Stimulated activated CD4-positive, alpha-beta T cell treated with anti-CD3 and anti-CD28 coated beads, Interleukin-1b, Interleukin-23, amount 100 ng/mL, for 24 hours (primary cell): ENCODE results near the gene NFX1.
"Not testable (repeated sequence)": the region's sequence is repeated elsewhere in the genome, so short reads cannot be mapped to it uniquely, and the experiment has no call there.

Source experiments
- DNase-seq, 4 experiments: peaks; one replicate each; pipeline ENCODE4 v3.0.0-alpha.2; 2020; ENCODE audit warnings: low read depth in 4 of 4, low spot score in 1 of 4

Gene NFX1

DNA sequence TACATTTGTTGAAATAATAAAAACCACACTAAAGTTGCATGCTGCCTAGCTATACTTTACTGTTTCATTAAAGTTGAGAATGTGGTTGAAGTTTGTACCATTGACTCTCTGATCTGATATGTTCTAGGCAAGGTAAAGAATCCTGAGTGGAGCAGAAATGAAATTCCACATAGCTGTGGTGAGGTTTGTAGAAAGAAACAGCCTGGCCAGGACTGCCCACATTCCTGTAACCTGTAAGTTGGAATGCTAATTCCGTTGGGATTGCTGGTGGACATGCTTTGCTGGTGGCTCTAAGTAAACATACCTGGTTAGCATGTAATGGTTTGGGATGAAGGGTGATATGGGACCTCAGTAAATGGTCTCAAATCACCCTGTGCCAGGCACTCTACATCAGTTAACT lies 16.8 kb downstream of the NFX1 start:
- no peak for DNase-seq

DNA sequence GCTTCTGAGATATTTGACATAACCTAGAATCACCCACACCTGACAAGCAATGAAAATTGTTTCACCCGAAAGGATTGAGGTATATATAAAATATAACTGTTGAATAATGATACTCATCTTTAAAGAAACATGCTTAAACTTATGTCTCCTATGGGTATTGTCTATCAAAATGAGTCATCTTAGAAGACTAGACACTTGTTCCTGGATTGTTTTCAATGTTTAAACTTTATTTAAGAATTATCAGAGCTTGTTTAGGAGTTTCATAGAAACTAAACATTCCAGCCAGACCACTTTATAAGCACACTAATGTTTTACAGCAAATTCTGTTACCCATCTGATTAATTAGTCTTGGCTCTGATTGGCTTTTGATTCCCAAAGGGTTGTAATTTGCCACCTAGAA lies 19.6 kb downstream of the NFX1 start:
- DNase-seq, result no peak

DNA sequence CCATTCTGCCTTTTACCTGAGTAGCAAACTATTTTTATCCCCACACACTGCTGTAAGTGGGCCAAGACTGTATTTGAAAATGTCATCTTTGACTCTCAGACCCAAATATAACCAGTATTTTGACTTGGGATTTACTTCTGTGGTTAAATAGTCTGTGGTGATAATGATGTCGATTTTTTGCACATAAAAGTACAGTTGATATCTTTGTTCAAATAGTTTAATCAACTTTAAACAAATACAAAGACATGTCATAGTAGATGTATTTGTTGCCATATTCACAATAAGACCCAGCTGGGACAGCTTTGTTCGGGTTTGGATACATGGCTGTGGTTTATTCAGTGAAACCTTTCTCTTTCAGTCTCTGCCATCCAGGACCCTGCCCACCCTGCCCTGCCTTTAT lies 20.4 kb downstream of the NFX1 start:
- no peak for DNase-seq

DNA sequence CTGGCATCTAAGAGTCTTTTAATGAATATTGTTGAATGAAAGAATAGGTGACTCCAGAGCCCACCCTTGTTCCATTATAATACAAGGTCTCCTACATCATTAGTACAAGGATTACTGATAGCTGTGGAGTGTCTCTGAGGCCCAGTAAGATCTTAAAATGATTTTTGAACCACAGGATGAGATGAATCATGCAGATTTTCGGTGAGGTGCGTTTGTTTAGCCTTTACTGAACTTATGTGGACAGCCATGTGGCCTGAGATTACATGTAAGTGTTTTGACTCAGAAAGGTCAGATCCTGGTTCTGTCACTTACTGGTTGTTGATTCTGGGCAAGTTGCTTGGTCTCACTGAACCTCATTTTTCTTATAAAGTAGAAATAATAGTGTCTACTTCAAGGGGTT lies 21.6 kb downstream of the NFX1 start:
- no peak for DNase-seq

DNA sequence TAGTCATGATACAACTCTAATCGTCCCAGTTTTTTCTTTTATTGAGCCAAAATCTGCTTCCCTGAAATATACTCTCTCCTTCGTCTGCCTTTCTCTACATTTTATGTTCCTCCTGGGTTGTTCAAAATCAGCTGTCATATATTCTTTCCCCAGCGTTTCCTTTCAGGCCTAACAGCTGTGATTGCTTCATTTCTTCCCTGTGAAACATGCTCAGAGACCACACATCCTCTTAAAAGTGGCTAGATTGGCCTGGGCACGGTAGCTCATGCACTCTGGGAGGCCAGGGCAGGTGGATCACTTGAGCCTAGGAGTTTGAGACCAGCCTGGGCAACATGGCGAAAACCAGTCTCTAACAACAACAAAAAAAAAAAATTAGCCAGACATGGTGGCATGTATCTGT lies 25.1 kb downstream of the NFX1 start:
- no peak for DNase-seq

DNA sequence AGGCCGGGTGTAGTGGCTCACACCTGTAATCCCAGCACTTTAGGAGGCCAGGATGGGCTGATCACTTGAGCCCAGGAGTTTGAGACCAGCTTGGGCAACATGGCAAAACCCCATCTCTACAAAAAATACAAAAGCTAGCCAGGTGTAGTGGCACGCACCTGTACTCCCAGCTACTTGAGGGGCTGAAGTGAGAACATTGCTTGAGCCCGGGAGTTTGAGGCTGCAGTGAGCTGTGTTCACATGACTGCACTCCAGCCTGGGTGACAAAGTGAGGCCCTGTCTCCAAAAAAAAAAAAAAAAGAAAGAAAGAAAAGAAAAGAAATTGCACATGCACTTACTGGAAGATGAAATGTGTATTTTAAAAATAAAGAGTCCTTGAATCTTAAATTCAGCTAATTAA lies 26.8 kb downstream of the NFX1 start:
- not testable (repeated sequence) for DNase-seq

DNA sequence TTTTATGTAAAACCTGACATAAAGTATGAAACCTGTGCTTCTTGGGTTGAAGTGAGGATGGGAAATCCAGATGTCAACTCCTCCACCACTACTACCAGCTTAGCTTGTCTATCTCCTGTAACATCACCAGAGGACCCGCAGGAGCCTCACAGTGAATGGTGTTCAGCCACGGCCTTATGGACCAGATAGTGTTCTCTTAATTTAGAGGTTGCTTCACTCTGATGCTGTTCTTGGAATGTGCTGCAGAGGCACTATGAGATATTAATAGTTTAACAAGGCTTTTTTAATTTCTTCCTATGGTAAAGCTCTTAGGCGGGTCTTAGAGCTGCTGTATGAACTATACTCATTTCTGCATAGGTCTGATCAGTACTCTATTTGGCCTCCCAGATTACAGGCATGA lies 27.9 kb downstream of the NFX1 start:
- DNase-seq, result no peak

DNA sequence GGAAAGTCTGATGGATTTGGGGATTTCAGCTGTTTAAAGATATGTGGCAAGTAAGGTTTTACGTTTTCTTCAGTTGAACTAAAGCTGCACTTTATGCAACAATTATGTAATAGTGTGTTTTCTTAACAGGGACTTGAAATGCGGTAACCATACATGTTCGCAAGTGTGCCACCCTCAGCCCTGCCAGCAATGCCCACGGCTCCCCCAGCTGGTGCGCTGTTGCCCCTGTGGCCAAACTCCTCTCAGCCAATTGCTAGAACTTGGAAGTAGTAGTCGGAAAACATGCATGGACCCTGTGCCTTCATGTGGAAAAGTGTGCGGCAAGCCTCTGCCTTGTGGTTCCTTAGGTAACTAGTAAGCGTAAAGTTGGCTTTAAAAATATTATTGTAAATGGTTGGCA lies 28.5 kb downstream of the NFX1 start:
- no peak for DNase-seq

DNA sequence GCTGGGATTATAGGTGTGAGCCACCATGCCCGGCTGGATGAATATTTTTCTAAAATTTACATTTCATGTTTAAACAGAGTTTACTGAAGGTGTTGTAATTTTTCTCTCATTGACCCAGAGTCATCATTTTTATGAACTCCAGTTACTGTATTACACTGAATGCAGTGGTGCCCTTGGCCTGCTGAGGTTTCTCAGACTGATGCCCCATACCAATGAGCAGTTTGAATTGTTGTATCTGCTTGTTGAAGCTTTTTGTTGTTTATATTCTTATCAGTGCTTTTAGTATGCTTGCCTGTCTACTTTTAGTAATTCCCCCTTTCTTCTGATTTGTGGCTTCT lies 29.9 kb downstream of the NFX1 start:
- DNase-seq, result no peak

DNA sequence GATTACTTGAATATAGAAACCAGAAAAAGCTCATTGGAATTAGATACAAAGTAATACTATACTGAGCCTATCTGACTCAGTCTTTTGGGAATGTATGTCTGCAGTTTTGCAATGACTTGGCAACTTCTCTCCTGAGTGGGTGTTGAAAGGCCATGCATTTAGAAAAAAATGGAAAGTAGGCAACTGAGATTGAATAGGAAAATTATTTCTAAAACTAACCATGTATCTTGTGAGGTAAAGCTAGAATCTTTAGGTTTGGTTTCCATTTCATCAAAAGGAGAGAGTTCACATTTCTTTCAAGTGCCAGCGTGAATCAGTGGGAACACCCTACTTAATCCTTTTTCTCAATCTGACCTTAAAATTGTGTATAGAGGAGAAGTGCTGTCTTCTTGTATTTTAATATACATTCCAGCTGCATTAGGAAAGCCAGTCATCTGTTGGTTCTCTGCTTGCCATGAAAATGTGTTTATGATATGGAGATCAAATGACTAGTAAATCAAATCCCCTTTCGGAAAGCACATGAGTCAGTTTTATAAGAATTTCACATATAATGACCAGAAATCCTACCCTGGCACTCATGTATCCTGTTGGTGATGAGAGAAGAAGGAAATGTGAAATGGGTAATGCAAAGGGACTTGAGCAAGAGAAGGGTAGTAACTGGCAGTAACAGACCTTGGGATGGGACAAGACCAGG lies 30.4 kb downstream of the NFX1 start:
- DNase-seq, result no peak

DNA sequence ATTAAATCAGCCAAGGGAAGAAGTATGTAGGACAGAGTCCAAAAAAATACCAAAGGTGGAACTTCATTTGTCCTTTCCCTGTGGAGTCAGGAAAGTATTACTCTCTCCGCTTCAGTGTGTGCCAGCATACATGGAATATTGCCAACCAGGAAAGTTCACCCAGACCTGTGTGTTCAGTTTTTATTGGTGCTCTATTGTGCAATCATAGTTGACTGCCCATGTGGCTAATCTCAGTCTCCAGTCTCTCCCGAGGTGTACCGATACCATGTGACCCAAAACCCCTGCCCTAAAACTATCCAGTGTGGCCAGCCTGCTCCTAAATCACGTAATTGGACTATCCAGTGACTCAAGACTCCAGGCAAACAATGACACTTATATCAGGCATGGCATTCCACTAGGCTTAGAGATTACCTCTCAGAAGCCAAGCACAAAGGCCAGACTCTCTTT lies 38.8 kb downstream of the NFX1 start:
- DNase-seq, result no peak

DNA sequence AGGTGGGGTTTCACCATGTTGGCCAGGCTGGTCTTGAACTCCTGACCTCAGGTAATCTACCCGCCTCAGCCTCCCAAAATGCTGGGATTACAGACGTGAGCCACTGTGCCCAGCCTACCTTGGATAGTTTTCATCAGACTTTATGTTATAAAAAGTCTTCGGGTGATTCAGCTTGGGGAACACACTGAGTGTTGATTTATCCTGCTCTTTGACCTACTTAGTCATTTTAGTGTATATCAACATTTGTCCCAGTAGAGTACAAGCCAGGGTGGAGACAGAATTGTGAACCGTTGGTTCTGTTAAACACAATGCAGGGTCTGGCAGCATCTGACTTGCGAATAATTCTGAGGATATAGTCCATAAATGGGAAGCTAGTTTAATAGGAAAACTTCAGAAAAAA lies 39.7 kb downstream of the NFX1 start:
- no peak for DNase-seq

DNA sequence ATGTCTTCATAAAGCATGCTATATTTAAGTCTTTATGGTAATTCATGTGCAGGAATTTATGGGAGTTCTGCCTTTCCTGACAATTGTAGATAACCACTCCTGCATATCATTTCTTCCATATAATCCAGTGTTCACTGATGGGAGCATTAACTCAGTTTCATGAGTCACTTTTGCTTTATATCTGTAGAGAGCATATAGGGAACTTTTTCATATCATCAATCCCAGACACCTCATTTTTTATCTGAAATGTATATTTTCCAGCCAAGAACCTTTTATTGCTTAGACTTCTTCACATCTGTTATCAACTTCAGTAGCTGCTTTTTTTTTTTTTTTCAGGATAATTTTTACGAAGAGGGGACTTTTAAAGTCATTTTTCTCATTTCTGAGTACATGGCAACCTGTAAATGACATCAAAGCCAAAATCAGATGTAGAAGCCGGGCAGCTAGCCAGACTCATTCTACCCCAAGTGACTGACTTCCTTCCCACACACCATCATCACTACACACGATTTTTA lies 41.1 kb downstream of the NFX1 start:
- DNase-seq, result no peak

DNA sequence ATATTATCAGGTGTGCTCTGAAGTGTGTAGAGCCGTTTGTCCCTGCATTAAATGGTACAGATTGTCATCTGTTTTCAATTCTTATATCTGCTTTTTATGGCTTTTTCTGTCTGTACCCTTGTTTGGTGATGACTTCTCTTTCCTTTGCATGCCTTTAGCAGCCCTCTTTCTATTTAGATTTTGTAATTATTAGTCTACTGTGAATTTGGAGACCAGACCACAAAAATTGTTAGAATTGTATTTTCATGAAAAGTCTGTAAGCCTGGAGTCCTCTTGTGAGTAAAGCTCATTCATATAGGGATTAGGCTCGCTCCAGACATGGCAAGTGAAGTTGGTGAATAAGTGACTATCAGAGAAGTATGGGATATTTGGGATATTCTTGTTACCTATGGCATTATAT lies 41.7 kb downstream of the NFX1 start:
- DNase-seq, result no peak

DNA sequence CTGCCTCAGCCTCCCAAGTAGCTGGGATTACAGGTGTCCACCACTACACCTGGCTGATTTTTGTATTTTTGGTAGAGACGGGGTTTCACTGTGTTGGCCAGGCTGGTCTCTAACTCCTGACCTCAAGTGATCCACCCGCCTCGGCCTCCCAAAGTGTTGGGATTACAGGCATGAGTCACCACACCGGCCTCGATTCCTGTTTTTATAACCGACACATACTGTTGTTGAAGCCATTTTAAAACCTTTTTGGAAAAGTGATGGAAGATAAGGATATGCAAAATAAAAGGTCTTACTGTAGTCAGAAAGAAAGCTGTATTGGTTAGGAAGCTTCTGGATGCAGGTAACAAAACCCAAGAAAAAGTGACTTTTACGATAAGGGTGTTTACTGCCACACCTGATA lies 42.6 kb downstream of the NFX1 start:
- DNase-seq, result not testable (repeated sequence)

DNA sequence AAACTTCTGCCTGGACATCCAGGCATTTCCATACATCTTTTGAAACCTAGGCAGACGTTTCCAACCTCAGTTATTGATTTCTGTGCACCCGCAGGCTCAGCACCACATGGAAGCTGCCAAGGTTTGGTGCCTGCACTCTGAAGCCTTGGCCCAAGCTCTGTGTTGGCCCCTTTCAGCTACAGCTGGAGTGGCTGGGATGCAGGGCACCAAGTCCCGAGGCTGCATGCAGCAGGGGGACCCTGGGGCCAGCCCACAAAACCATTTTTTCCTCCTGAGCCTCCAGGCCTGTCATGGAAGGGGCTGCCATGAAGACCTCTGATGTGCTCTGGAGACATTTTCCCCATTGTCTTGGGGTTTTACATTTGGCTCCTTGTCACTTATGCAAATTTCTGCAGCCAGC lies 49.9 kb downstream of the NFX1 start:
- DNase-seq, result no peak

DNA sequence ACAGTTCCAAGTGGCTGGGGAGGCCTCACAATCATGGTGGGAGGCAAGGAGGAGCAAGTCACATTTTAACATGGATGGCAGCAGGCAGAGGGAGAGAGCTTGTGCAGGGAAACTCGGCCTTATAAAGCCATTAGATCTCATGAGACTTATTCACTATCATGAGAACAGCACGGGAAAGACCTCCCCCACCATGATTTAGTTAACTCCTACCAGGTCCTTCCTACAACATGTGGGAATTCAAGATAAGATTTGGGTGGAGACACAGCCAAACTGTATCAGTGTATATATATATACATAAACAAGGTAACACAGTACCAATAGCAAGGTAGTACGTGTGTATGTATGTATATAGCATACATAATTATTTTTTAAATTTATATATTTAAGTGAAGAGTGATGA lies 50.9 kb downstream of the NFX1 start:
- no peak for DNase-seq

DNA sequence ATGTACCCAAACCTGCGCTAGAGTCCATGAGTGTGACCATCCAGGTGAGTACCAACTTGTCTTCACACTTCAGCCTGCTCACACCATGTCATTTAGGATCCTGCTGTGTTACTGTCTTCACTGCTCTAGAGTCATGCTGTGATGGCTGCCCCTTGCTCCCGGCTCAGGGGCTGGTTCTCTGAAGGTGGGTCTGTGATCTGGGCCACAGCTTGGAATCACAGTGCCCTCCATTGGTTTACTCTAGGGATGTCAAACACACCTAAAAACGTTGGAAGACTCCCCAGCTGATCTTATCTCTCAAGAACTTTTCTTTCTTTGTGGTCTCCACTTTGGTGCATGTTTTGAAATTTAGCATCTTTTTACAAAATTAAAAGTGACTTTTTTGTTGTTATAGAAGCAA lies 53.8 kb downstream of the NFX1 start:
- DNase-seq, result no peak

DNA sequence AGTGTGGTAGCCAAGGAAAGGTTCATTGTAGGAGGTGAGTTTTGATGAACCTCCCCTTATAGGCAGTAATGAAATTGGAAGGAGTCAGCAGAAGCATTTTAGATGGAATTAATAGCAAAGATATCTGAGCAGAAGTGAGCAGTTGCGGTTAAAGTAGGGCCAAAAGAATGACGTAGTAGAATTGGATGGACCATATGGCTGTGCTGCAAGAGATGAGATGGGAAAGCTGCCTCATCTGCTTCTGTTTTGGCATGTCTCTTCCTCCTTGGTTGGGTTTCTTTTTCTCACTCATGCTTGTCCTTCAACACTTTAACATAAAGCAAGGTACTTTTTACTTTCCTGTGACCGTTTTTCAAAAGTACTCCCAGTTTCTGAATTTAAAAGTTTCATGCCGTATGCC lies 56.2 kb downstream of the NFX1 start:
- DNase-seq, result no peak

DNA sequence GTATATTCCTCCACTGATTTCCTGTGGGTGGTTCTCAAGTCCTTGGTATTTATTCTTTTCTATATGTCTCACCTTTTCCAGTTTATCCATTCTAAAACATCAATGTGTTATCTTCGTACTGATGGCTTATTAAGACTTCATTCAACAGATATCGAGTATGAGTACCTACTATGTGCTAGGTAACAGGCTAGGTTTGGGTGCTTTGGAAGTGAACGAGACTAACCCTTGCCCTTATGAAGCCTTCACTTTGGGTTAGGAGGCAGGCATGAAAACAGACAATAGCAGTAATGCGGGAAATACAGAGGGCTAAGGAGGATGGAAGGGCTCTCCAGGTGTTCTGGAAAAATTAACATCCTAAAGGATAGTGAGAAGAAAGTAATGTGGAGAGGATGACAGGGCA lies 58.7 kb downstream of the NFX1 start:
- DNase-seq, result no peak

DNA sequence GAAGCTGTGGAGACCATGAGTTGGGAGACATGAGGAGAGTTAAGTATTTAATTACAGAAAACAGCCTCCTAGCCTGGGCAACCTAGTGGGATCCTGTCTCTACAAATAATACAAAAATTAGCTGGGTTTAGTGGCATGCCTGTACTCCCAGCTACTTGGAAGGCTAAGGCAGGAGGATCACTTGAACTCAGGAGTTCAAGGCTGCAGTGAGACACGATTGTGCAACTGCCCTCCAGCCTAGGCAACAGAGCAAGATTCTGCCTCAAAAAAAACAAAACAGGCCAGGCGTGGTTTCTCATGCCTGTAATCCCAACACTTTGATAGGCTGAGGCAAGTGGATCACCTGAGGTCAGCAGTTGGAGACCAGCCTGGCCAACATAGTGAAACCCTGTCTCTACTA lies 59.4 kb downstream of the NFX1 start:
- no peak for DNase-seq

DNA sequence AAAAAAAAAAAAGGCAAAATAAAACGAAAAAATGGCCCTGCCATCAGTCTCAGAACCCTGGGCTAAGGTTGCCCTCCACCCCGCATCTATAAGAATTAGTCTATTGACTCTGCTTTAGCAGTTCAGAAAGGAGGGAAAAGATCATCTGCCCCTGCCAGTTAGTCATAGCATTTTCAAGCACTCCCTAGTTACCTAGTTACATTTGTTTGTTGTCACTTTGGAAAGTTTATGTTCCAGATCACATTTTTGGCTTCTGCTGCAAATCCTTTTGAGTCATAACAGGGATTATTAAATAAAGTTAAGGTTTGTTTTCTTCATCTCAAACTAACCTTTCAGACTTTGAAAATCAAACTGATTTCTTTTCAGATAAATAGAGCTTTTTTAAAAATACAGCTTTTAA lies 60.0 kb downstream of the NFX1 start:
- no peak for DNase-seq

DNA sequence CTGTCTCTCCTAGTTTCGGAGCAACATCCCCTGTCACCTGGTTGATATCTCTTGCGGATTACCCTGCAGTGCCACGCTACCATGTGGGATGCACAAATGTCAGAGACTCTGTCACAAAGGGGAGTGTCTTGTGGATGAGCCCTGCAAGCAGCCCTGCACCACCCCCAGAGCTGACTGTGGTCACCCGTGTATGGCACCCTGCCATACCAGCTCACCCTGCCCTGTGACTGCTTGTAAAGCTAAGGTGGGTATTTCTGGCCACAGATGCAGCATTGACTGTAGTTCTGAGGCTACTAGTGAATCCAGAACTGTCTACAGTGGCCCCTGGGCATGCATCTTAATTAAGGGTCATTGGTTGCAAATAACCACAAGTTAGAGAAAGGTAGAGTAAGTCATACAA lies 61.2 kb downstream of the NFX1 start:
- DNase-seq, result no peak
